GM19035 (cell line): ENCODE data around the gene RPSA.
"Not testable (repeated sequence)": the region's sequence is repeated elsewhere in the genome, so short reads cannot be mapped to it uniquely, and the experiment has no call there.

Source experiments
- ATAC-seq: cut with Tn5 transposase; IDR thresholded peaks from one replicate; pipeline ENCODE4 v1.9.1; 2021; ENCODE audit not compliant: unreplicated experiment

The RPSA gene

GRCh38 chr3:39418556-39419225 lies 12.2 kb downstream of the RPSA start:
- not testable (repeated sequence) for ATAC-seq

GRCh38 chr3:39419742-39420315 lies 13.3 kb downstream of the RPSA start:
- no peak for ATAC-seq

- no peak for ATAC-seq
Measured at GRCh38 chr3:39420543-39420942, 14.0 kb downstream of the RPSA start.

- no peak for ATAC-seq
Measured at GRCh38 chr3:39423436-39423970, 17.0 kb downstream of the RPSA start.

GRCh38 chr3:39426312-39426711 lies 19.8 kb downstream of the RPSA start:
- ATAC-seq = no peak

- no peak for ATAC-seq
Measured at GRCh38 chr3:39427506-39427905, 21.0 kb downstream of the RPSA start.

- ATAC-seq = no peak
Measured at GRCh38 chr3:39428745-39429201, 22.3 kb downstream of the RPSA start.

- ATAC-seq = no peak
Measured at GRCh38 chr3:39429466-39429865, 22.9 kb downstream of the RPSA start.

GRCh38 chr3:39432342-39432741 lies 25.8 kb downstream of the RPSA start:
- ATAC-seq = no peak

GRCh38 chr3:39433642-39434041 lies 27.1 kb downstream of the RPSA start:
- no peak for ATAC-seq

- ATAC-seq = peak; percentile 64
Measured at GRCh38 chr3:39434574-39434973, 28.1 kb downstream of the RPSA start.

GRCh38 chr3:39435006-39435748 lies 28.7 kb downstream of the RPSA start:
- ATAC-seq = no peak

- ATAC-seq = no peak
Measured at GRCh38 chr3:39438880-39439279, 32.4 kb downstream of the RPSA start.

- ATAC-seq = no peak
Measured at GRCh38 chr3:39440316-39440715, 33.8 kb downstream of the RPSA start.

GRCh38 chr3:39443530-39443929 lies 37.0 kb downstream of the RPSA start:
- no peak for ATAC-seq

- no peak for ATAC-seq
Measured at GRCh38 chr3:39445927-39446326, 39.4 kb downstream of the RPSA start.

- no peak for ATAC-seq
Measured at GRCh38 chr3:39446444-39446843, 39.9 kb downstream of the RPSA start.

- peak; percentile 84 for ATAC-seq
Measured at GRCh38 chr3:39447637-39448483, 41.3 kb downstream of the RPSA start.

GRCh38 chr3:39448506-39449233 lies 42.1 kb downstream of the RPSA start:
- ATAC-seq = no peak

GRCh38 chr3:39449796-39450195 lies 43.3 kb downstream of the RPSA start:
- ATAC-seq = no peak
